ENCODE data around the gene NHERF2. TPM values are rescaled to one million over a fixed set of nuclear protein-coding genes. Genes with fewer than 3 reads are reported as not detected.

The NHERF2 gene
- total RNA-seq, 5 donors from 2014 or later (not counting 1 experiment from before 2014, with no cell fraction given): 2.9 to 6.8 (median 5.8) TPM

DNA sequence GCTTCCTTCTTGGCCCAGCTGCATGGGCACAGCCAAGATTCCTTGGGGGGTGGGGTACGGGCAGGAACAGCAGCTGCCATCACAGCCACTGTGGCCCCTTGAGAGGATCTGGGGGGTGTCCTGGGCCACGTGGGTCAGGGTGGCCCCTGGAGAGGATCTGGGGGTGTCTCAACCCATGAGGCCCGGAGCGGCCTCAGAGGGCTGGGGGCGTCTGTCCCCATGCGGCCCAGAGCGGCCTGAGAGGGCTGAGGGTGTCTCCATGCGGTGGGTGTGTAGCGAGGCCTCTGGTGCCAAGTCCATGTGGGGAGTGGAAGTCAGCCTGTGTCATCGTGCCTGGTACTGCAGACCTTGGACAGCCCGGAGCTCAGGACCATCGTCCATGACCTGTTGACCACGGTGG lies 34.8 kb downstream of the NHERF2 start:
- ATAC-seq (replicated peaks in 1 of 4) (no peak), DNase-seq (no peak)
- H3K27me3 Mint-ChIP-seq: no peaks in the 10 kb centered on the region
- ChIA-PET POLR2A (no interaction called here), CTCF (no interaction called here)
- Histone ChIP-seq H3K9me3 (no peaks in the 10 kb centered on the region), H3K27ac (ENCODE audit: low read length) (no peak overlapping the region), H3K36me3 (ENCODE audit: control insufficient read depth in 2 of 2, extremely low read depth in 1 of 2, insufficient read depth in 1 of 2, low read length in 1 of 2) (peaks cover 47 to 70% of the 10 kb centered on the region in 2 donors), H3K27me3 (replicated peaks in 1 of 2; ENCODE audit: control insufficient read depth in 2 of 2, extremely low read depth in 1 of 2, insufficient read depth in 2 of 2, low read length in 1 of 2) (no peaks in the 10 kb centered on the region), H3K4me1 (ENCODE audit: control insufficient read depth in 1 of 2, extremely low read depth in 1 of 2, insufficient read depth in 2 of 2, low read length in 2 of 2) (peaks cover 0 to 5% of the 10 kb centered on the region in 2 experiments), H3K4me3 (ENCODE audit: control insufficient read depth in 1 of 2, extremely low read depth in 1 of 2, low read length in 1 of 2) (no peak overlapping the region)
- no peak overlapping the region for H3K4me3 Mint-ChIP-seq
- H3K27ac Mint-ChIP-seq: no peak overlapping the region
- no peaks in the 10 kb centered on the region for H3K4me1 Mint-ChIP-seq
- 95% methylated on average over 13 of the region's 13 CpGs for WGBS (ENCODE audit: insufficient coverage)
- peaks cover 13% of the 10 kb centered on the region for H3K36me3 Mint-ChIP-seq
- H3K9me3 Mint-ChIP-seq: no peaks in the 10 kb centered on the region

DNA sequence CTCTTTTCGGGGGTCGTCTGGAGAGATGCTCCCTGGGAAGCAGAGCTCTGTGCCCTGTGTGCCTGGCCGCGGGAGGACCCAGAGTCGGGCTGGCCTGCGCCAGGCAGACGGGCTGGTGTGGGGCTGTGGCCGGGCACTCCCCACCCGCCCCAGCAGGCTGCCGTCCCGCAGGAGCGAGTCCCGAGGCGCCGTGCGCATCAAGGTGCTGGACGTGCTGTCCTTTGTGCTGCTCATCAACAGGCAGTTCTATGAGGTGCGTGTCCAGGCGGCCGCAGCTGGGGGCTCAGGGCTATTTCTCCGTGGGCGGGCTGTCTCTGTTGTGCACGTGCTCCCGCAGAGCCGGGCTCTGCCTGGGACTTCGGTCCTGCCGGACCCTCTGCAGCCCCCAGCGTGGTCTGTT lies 36.1 kb downstream of the NHERF2 start:
- Mint-ChIP-seq H3K36me3 (peaks cover 15% of the 10 kb centered on the region), H3K27ac (no peak overlapping the region), H3K9me3 (no peaks in the 10 kb centered on the region), H3K4me3 (no peak overlapping the region), H3K4me1 (no peaks in the 10 kb centered on the region), H3K27me3 (no peaks in the 10 kb centered on the region)
- no peak for ATAC-seq (replicated peaks in 1 of 4)
- CTCF ChIA-PET: interaction anchor here in 1 of 2 donors (0.6 kb wide), 1 partner anchor 23 kb away, joined by 3 read pairs; no protein-coding TSS in a partner anchor
- POLR2A ChIA-PET: no interaction called here
- 98% methylated on average over 26 of the region's 28 CpGs for WGBS (ENCODE audit: insufficient coverage)
- Histone ChIP-seq H3K4me3 (ENCODE audit: control insufficient read depth in 1 of 2, extremely low read depth in 1 of 2, low read length in 1 of 2) (no peak overlapping the region), H3K27ac (ENCODE audit: low read length) (no peak overlapping the region), H3K27me3 (replicated peaks in 1 of 2; ENCODE audit: control insufficient read depth in 2 of 2, extremely low read depth in 1 of 2, insufficient read depth in 2 of 2, low read length in 1 of 2) (no peaks in the 10 kb centered on the region), H3K9me3 (no peaks in the 10 kb centered on the region), H3K36me3 (ENCODE audit: control insufficient read depth in 2 of 2, extremely low read depth in 1 of 2, insufficient read depth in 1 of 2, low read length in 1 of 2) (peaks cover 43 to 64% of the 10 kb centered on the region in 2 donors), H3K4me1 (ENCODE audit: control insufficient read depth in 1 of 2, extremely low read depth in 1 of 2, insufficient read depth in 2 of 2, low read length in 2 of 2) (peaks cover 0 to 5% of the 10 kb centered on the region in 2 experiments)
- no peak for DNase-seq

DNA sequence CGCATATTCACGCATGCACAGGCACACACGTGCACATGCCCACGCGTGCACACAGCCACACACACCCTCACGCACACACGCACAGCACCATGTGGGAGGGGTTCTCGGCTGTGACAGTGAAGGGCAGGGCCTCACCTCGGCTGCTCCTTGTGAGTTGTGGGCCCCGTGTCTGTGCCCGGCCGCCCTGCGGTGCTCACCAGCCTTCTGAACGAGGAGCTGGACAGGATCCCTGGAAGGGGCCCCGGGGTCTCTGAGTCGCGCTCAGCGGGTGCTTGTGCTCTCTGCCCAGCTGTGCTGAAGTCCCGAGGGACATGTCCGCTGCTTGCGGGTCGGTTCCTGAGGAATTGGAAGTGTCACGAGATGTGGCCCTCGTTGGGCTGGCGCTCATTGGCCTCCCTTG lies 37.2 kb downstream of the NHERF2 start:
- H3K36me3 ChIP-seq (ENCODE audit: control insufficient read depth in 2 of 2, extremely low read depth in 1 of 2, insufficient read depth in 1 of 2, low read length in 1 of 2): peaks cover 41 to 61% of the 10 kb centered on the region in 2 donors
- no peak for DNase-seq

DNA sequence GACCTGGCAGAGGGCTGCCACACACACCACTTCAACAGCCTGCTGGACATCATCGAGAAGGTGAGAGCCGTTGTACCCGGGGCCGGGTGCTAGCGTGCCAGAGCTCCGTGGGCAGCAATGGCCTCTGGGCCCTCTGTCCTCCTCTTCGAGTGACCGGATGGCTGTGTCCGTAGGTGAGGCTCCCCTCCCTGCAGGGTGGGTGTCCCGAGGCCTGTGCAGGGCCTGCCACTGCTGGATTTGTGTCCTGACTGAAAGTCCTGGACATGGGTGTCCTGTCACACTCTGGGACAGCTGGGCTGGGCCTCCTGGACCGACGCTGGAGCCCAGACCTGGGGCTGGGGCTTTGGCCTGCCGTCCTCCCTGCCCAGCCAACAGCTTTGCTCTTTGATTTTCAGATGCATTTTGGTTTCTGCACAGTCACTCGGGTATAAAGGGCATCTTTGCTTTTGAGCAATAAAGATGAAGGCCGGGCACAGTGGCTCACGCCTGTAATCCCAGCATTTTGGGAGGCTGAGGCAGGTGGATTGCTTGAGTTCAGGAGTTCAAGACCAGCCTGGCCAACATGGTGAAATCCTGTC lies 37.8 kb downstream of the NHERF2 start:
- ChIA-PET POLR2A (interaction anchor here (0.6 to 0.7 kb wide), 2 partner anchors 21 to 90 kb away, joined by 5 to 9 read pairs; no protein-coding TSS in a partner anchor), CTCF (interaction anchor here in 1 of 2 donors (0.7 kb wide), 1 partner anchor 320 kb away, joined by 3 read pairs; no protein-coding TSS in a partner anchor)
- no peak for DNase-seq
- no peaks in the 10 kb centered on the region for H3K9me3 Mint-ChIP-seq
- peaks cover 23% of the 10 kb centered on the region for H3K36me3 Mint-ChIP-seq
- H3K4me1 ChIP-seq (ENCODE audit: control insufficient read depth in 1 of 2, extremely low read depth in 1 of 2, insufficient read depth in 2 of 2, low read length in 2 of 2): peaks cover 0 to 5% of the 10 kb centered on the region in 2 experiments
- ATAC-seq (replicated peaks in 1 of 4): no peak
- WGBS (ENCODE audit: insufficient coverage): 97% methylated on average over 16 of the region's 16 CpGs
- no peaks in the 10 kb centered on the region for H3K9me3 ChIP-seq
- H3K27ac ChIP-seq (ENCODE audit: low read length): no peak overlapping the region
- no peak overlapping the region for H3K4me3 ChIP-seq (ENCODE audit: control insufficient read depth in 1 of 2, extremely low read depth in 1 of 2, low read length in 1 of 2)
- no peak overlapping the region for H3K27ac Mint-ChIP-seq
- no peaks in the 10 kb centered on the region for H3K27me3 Mint-ChIP-seq
- no peak overlapping the region for H3K4me3 Mint-ChIP-seq
- no peaks in the 10 kb centered on the region for H3K27me3 ChIP-seq (replicated peaks in 1 of 2; ENCODE audit: control insufficient read depth in 2 of 2, extremely low read depth in 1 of 2, insufficient read depth in 2 of 2, low read length in 1 of 2)
- H3K4me1 Mint-ChIP-seq: no peaks in the 10 kb centered on the region
- peaks cover 43 to 63% of the 10 kb centered on the region in 2 donors for H3K36me3 ChIP-seq (ENCODE audit: control insufficient read depth in 2 of 2, extremely low read depth in 1 of 2, insufficient read depth in 1 of 2, low read length in 1 of 2)

More for the DNA sequence above, 37.2 kb downstream of the NHERF2 start:
- no peaks in the 10 kb centered on the region for H3K27me3 ChIP-seq (replicated peaks in 1 of 2; ENCODE audit: control insufficient read depth in 2 of 2, extremely low read depth in 1 of 2, insufficient read depth in 2 of 2, low read length in 1 of 2)
- Mint-ChIP-seq H3K27me3 (no peaks in the 10 kb centered on the region), H3K4me1 (no peaks in the 10 kb centered on the region), H3K27ac (no peak overlapping the region), H3K36me3 (peaks cover 21% of the 10 kb centered on the region), H3K9me3 (no peaks in the 10 kb centered on the region), H3K4me3 (no peak overlapping the region)
- ATAC-seq (replicated peaks in 1 of 4): no peak
- ChIA-PET POLR2A (no interaction called here), CTCF (no interaction called here)
- no peaks in the 10 kb centered on the region for H3K9me3 ChIP-seq
- H3K4me1 ChIP-seq (ENCODE audit: control insufficient read depth in 1 of 2, extremely low read depth in 1 of 2, insufficient read depth in 2 of 2, low read length in 2 of 2): peaks cover 0 to 5% of the 10 kb centered on the region in 2 experiments
- WGBS (ENCODE audit: insufficient coverage): 95% methylated on average over 15 of the region's 25 CpGs
- H3K4me3 ChIP-seq (ENCODE audit: control insufficient read depth in 1 of 2, extremely low read depth in 1 of 2, low read length in 1 of 2): no peak overlapping the region
- H3K27ac ChIP-seq (ENCODE audit: low read length): no peak overlapping the region

DNA sequence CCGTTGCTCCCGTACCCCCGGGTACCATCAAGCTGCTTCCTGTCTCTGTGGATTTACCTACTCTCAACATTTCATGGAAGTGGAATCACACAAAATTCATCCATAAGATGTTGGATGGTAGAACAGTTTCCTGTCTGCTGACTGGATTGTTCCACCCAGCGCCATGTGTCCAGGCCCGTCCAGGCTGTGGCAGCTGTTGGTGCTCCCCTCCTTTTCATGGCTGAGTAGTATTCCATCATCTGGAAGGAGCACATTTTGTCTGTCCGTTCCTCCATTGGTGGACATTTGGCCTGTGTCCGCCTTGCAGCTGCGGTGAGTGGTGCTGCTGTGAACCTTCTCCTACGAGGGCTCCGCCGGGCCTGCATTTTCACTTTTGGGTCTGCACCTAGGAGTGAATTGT lies 39.4 kb downstream of the NHERF2 start:
- Mint-ChIP-seq H3K27me3 (no peaks in the 10 kb centered on the region), H3K9me3 (no peaks in the 10 kb centered on the region), H3K27ac (no peak overlapping the region), H3K4me3 (no peak overlapping the region), H3K4me1 (no peaks in the 10 kb centered on the region), H3K36me3 (peaks cover 28% of the 10 kb centered on the region)
- POLR2A ChIA-PET: no interaction called here
- H3K27me3 ChIP-seq (replicated peaks in 1 of 2; ENCODE audit: control insufficient read depth in 2 of 2, extremely low read depth in 1 of 2, insufficient read depth in 2 of 2, low read length in 1 of 2): no peaks in the 10 kb centered on the region
- ATAC-seq (replicated peaks in 1 of 4): no peak
- H3K4me3 ChIP-seq (ENCODE audit: control insufficient read depth in 1 of 2, extremely low read depth in 1 of 2, low read length in 1 of 2): no peak overlapping the region
- no peak for DNase-seq
- no peaks in the 10 kb centered on the region for H3K9me3 ChIP-seq
- peaks cover 36 to 58% of the 10 kb centered on the region in 2 donors for H3K36me3 ChIP-seq (ENCODE audit: control insufficient read depth in 2 of 2, extremely low read depth in 1 of 2, insufficient read depth in 1 of 2, low read length in 1 of 2)
- CTCF ChIA-PET: no interaction called here
- no peak overlapping the region for H3K27ac ChIP-seq (ENCODE audit: low read length)
- H3K4me1 ChIP-seq (ENCODE audit: control insufficient read depth in 1 of 2, extremely low read depth in 1 of 2, insufficient read depth in 2 of 2, low read length in 2 of 2): peaks cover 0 to 5% of the 10 kb centered on the region in 2 experiments
- WGBS (ENCODE audit: insufficient coverage): 100% methylated on average over 5 of the region's 11 CpGs

DNA sequence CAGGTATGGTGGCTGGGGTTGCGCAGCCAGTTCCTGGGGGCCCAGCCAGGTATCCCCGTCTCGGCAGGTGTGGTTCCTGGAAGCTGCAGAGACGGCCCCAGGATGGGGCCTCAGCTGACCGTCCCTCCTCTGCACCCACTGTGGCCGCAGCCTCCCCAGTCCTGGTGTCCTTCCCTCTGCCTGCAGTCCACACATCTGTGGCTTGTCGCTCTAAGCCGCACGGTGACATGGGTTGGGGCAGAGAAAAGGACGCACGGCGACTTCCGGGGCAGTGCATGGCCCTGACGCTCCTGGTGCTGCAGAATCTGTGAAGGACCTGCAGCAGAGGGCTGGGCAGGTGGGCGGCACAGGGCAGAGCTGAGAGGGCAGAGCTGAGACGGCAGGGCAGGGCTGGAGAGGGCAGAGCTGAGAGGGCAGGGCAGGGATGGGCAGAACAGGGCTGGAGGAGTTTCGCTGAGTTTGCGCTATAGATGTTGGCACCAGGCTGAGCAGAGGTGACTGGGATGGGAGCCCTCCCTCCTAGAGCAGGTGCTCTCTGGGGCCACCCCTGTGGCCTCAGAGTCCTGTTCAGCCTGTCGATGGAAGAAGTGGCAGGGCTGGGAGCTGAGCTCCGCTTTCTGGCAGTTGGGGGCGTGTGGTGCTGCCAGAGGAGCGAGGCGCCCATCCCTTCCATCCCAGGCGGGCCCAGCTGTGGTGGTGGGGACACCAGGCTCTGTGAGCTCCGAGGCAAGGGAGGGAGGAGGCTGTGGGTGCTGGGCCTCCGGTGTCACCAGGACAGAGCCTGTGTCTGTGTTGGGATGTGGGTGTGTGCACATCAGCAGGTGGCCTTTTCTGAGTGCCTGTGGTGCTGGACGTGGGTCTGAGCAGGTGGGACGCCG lies 44.1 kb downstream of the NHERF2 start:
- Mint-ChIP-seq H3K9me3 (no peaks in the 10 kb centered on the region), H3K4me1 (no peaks in the 10 kb centered on the region), H3K27me3 (no peaks in the 10 kb centered on the region), H3K27ac (no peak overlapping the region), H3K4me3 (no peak overlapping the region), H3K36me3 (peaks cover 32% of the 10 kb centered on the region)
- CTCF ChIA-PET: no interaction called here
- Histone ChIP-seq H3K36me3 (ENCODE audit: control insufficient read depth in 2 of 2, extremely low read depth in 1 of 2, insufficient read depth in 1 of 2, low read length in 1 of 2) (peaks cover 42 to 60% of the 10 kb centered on the region in 2 donors), H3K27me3 (replicated peaks in 1 of 2; ENCODE audit: control insufficient read depth in 2 of 2, extremely low read depth in 1 of 2, insufficient read depth in 2 of 2, low read length in 1 of 2) (no peaks in the 10 kb centered on the region), H3K4me3 (ENCODE audit: control insufficient read depth in 1 of 2, extremely low read depth in 1 of 2, low read length in 1 of 2) (no peak overlapping the region), H3K4me1 (ENCODE audit: control insufficient read depth in 1 of 2, extremely low read depth in 1 of 2, insufficient read depth in 2 of 2, low read length in 2 of 2) (no peaks in the 10 kb centered on the region), H3K9me3 (no peaks in the 10 kb centered on the region), H3K27ac (ENCODE audit: low read length) (no peak overlapping the region)
- POLR2A ChIA-PET: no interaction called here
- ATAC-seq (replicated peaks in 1 of 4) (no peak), DNase-seq (no peak)
- 98% methylated on average over 24 of the region's 29 CpGs for WGBS (ENCODE audit: insufficient coverage)
